Measurements from ENCODE around the gene BAZ2A. TPM values are rescaled to one million over a fixed set of nuclear protein-coding genes. Genes with fewer than 3 reads are reported as not detected.
A peak's percentile ranks its signal among the peaks of the same experiment; 100 is the strongest.

BAZ2A gene
- total and polyA plus RNA-seq, 2 donors (not counting 3 experiments of a cell fraction or from before 2014, with no cell fraction given), result 56.0 to 91.4 TPM

DNA sequence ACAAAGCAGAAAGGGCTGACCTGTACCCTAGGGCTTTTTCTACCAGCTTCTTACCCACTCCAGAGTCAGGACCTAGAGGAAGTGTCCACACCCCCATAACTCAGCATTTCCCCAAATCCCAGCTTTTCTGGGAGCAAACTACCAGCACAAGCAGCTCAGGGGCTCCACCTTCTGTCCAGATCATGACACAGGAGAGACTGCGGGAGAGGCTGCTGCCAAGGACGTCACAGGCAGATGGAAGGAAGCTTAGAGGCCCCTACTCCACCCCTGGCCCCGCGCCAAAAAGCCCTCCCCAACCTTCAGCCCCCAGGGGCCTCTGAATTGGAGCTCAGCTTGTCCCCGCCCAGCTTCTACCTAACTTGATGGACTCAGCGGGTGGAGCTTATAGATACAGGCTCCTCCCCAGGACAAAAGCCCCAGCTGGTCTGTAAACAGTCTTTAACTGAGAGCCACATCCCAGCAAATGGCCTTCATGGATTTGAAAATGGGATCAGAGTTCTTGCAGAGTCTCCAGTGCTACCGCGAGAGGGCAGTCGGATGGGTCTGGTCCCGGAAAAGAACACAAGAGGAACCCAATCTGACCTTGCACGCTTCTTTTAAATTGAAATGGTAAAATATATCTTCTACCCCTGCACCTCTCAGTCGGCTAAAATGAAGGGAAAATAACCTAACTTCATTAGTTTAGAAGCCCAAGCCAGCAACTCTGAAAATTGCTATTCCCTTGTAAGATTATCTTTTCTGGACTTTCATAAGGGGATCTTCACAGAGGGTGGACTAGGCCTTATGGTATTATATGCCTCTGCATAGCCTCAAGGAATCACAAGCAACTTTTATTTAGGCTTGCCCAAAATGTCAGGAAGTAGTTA, 6.8 kb upstream of the BAZ2A start:
- Histone ChIP-seq H3K36me3 (ENCODE audit: control insufficient read depth in 2 of 2, extremely low read depth in 1 of 2, insufficient read depth in 2 of 2, low read length in 2 of 2) (peaks cover 18 to 21% of the 10 kb centered on the region in 2 experiments), H3K9me1 (replicated peaks; ENCODE audit: control insufficient read depth, extremely low read depth, insufficient read depth, low read length) (no peaks in the 10 kb centered on the region), H3K9ac (replicated peaks; ENCODE audit: extremely low read depth, insufficient read depth, low read length) (peak overlapping the region; percentile 28), H3K27ac (ENCODE audit: insufficient read depth, low read depth, low read length) (peak overlapping the region; percentile 48), H3K4me3 (replicated peaks in 1 of 3; ENCODE audit: insufficient read depth in 1 of 3, low read depth in 1 of 3, low read length in 3 of 3) (peak overlapping the region in 2 of 3 experiments; percentile 21 to 76), H3K27me3 (ENCODE audit: control insufficient read depth in 2 of 2, insufficient read depth in 2 of 2, low read length in 2 of 2) (no peaks in the 10 kb centered on the region), H3K9me3 (replicated peaks; ENCODE audit: control insufficient read depth, insufficient read depth, low read length) (no peaks in the 10 kb centered on the region), H2AFZ (ENCODE audit: low read depth, low read length) (peak overlapping the region; percentile 2), H3K4me2 (ENCODE audit: insufficient read depth, low read length) (peak overlapping the region; percentile 71), H4K20me1 (replicated peaks; ENCODE audit: control insufficient read depth, extremely low read depth, insufficient read depth, low read length) (no peaks in the 10 kb centered on the region), H3K4me1 (ENCODE audit: control insufficient read depth, extremely low read depth, insufficient read depth, low read length) (peaks cover 34% of the 10 kb centered on the region), H3K79me2 (ENCODE audit: control insufficient read depth, insufficient read depth, low read length) (peaks cover 21% of the 10 kb centered on the region)
- BruUV-seq (replicated peaks), result no TSS peak
- ChIA-PET CTCF (interaction anchor here (0.6 to 3.9 kb wide), 48 partner anchors 9 to 474 kb away, joined by 3 to 150 read pairs (median 5); partner anchors contain the start of genes ATP5F1B, GLS2, NACA and PRIM1), POLR2A (interaction anchor here (0.6 to 1.4 kb wide), 6 partner anchors 8 to 88 kb away, joined by 3 to 10 read pairs (median 6); partner anchors contain the start of genes ATP5F1B, NACA and PTGES3)
- peak; percentile 99 for DNase-seq (ENCODE audit: low read depth, low spot score)
- intact Hi-C loops (cut with micrococcal nuclease) (loop anchor here (1.0 to 5.0 kb wide), 8 partner anchors 9 to 475 kb away; partner anchors contain the start of genes NACA, PTGES3 and STAT6), dilution Hi-C loops (cut with MboI; ENCODE audit: extremely low pct_ligation_motif_present, low sequenced_read_pairs) (no loop called here)
- peak; percentile 90 for FAIRE-seq
- TF ChIP-seq, protein P1, sequence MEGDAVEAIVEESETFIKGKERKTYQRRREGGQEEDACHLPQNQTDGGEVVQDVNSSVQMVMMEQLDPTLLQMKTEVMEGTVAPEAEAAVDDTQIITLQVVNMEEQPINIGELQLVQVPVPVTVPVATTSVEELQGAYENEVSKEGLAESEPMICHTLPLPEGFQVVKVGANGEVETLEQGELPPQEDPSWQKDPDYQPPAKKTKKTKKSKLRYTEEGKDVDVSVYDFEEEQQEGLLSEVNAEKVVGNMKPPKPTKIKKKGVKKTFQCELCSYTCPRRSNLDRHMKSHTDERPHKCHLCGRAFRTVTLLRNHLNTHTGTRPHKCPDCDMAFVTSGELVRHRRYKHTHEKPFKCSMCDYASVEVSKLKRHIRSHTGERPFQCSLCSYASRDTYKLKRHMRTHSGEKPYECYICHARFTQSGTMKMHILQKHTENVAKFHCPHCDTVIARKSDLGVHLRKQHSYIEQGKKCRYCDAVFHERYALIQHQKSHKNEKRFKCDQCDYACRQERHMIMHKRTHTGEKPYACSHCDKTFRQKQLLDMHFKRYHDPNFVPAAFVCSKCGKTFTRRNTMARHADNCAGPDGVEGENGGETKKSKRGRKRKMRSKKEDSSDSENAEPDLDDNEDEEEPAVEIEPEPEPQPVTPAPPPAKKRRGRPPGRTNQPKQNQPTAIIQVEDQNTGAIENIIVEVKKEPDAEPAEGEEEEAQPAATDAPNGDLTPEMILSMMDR (IDR thresholded peaks at IDR 0.05; ENCODE audit: extremely low read depth in 1 of 2, insufficient read depth in 1 of 2, low read depth in 1 of 2, low read length in 2 of 2), result peak; percentile 65 to 77
- TF ChIP-seq, protein P2, sequence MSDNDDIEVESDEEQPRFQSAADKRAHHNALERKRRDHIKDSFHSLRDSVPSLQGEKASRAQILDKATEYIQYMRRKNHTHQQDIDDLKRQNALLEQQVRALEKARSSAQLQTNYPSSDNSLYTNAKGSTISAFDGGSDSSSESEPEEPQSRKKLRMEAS (IDR thresholded peaks at IDR 0.05; ENCODE audit: insufficient read depth, insufficient read length), result no peak
- TF ChIP-seq POLR2AphosphoS5 (IDR thresholded peaks at IDR 0.05; ENCODE audit: insufficient read depth, low read depth, low read length), result peak; percentile 85
- peak; percentile 78 for TF ChIP-seq POLR2A (IDR thresholded peaks at IDR 0.05; ENCODE audit: low read depth, low read length)
- TF ChIP-seq FOS (IDR thresholded peaks at IDR 0.05; ENCODE audit: borderline replicate concordance, insufficient read depth, low read length), result no peak
- no peak for TF ChIP-seq MYC (IDR thresholded peaks at IDR 0.05; ENCODE audit: low read depth, low read length)
- TF ChIP-seq GATA2 (IDR thresholded peaks at IDR 0.05; ENCODE audit: insufficient read depth, insufficient read length, low read depth, low read length), result no peak
- no peak for TF ChIP-seq JUN (IDR thresholded peaks at IDR 0.05; ENCODE audit: borderline replicate concordance, insufficient read depth, insufficient read length, low read depth)
- TF ChIP-seq EZH2 (IDR thresholded peaks at IDR 0.05; ENCODE audit: borderline replicate concordance, low read depth, low read length, severe bottlenecking), result no peak
